Activated gamma-delta T cell (primary cell): ENCODE results near the gene PDE8B.

ENCODE experiments used
- DNase-seq: peaks from one replicate; lab custom pipeline; 2025; lab: John Stamatoyannopoulos, UW

Gene PDE8B

GRCh38 chr5:77231471-77232138 is 21.1 kb downstream of the PDE8B start:
- no peak for DNase-seq

GRCh38 chr5:77232574-77233358 is 22.3 kb downstream of the PDE8B start:
- DNase-seq, result no peak

- DNase-seq, result no peak
Observed at GRCh38 chr5:77235846-77236721, 25.6 kb downstream of the PDE8B start.

GRCh38 chr5:77239126-77239741 is 28.8 kb downstream of the PDE8B start:
- DNase-seq, result no peak

GRCh38 chr5:77241444-77241843 is 31.0 kb downstream of the PDE8B start:
- DNase-seq, result no peak

GRCh38 chr5:77249475-77249874 is 39.0 kb downstream of the PDE8B start:
- DNase-seq, result no peak

- no peak for DNase-seq
Observed at GRCh38 chr5:77250021-77250420, 39.5 kb downstream of the PDE8B start.

GRCh38 chr5:77251921-77252320 is 41.4 kb downstream of the PDE8B start:
- DNase-seq, result no peak

- no peak for DNase-seq
Observed at GRCh38 chr5:77255617-77256016, 45.1 kb downstream of the PDE8B start.

- DNase-seq, result no peak
Observed at GRCh38 chr5:77256406-77256805, 45.9 kb downstream of the PDE8B start.

- no peak for DNase-seq
Observed at GRCh38 chr5:77258652-77259051, 48.2 kb downstream of the PDE8B start.

- DNase-seq, result no peak
Observed at GRCh38 chr5:77259476-77259875, 49.0 kb downstream of the PDE8B start.

GRCh38 chr5:77262697-77263096 is 52.2 kb downstream of the PDE8B start:
- DNase-seq, result no peak

- no peak for DNase-seq
Observed at GRCh38 chr5:77266291-77266690, 55.8 kb downstream of the PDE8B start.

GRCh38 chr5:77267496-77267895 is 57.0 kb downstream of the PDE8B start:
- no peak for DNase-seq

- no peak for DNase-seq
Observed at GRCh38 chr5:77272206-77272605, 61.7 kb downstream of the PDE8B start.

- no peak for DNase-seq
Observed at GRCh38 chr5:77277759-77278158, 67.3 kb downstream of the PDE8B start.

- DNase-seq, result no peak
Observed at GRCh38 chr5:77280036-77280435, 69.6 kb downstream of the PDE8B start.

GRCh38 chr5:77281969-77282336 is 71.5 kb downstream of the PDE8B start:
- no peak for DNase-seq

- no peak for DNase-seq
Observed at GRCh38 chr5:77282337-77283027, 72.0 kb downstream of the PDE8B start.

- no peak for DNase-seq
Observed at GRCh38 chr5:77285251-77285841, 74.9 kb downstream of the PDE8B start.
